Activated CD4-positive, alpha-beta T cell treated with anti-CD3 and anti-CD28 coated beads for 48 hours (primary cell): Measurements from ENCODE around the gene ST3GAL6.

Experiments
- DNase-seq: peaks from one replicate; pipeline ENCODE4 v3.0.0-alpha.2; 2020

The ST3GAL6 gene

DNA sequence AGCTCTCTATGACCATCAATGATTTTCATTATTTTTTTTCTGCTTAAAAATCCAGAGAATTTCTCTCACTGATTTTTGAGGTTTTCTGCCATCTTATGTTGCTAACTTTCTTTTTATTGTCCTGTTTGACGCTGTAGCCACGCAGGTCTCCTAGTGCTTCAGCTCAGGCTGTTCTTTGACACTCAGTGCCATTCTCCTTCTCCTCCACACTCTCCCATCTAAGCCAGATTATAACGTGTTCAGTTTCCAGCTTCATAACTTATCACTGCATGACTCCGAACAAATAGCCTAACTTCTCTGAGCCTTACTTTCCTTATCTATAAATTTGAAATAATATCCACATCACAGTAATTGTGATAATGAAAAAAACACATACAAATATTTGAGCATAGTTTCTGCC lies 22.8 kb upstream of the ST3GAL6 start:
- no peak for DNase-seq

DNA sequence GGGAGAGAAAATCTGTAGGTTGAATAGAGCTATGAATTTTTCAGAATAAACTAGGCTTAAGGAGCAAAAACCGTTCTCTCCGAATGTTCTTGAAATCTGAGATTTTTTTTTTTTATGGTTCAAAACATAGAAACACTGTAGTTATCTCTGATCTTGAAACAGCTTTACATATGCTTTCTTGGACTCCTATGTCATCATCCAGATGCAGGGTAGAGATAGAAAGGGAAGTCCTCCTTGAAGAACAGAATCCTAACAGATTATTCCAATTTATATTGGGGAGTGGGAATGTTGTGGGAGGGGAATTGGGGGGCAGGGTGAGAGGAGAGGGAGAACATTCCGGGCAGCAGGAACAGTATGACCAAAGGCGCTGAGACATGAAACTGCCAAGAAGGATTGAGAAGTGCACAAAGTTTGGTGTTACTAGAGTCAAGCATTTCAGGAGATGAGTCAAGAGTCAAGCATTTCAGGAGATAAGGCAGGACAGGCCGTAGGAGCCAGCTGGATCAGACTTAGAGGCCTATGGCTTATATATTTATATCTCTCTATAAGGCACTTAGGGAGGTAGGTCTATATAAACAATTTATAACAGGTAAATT lies 21.9 kb upstream of the ST3GAL6 start:
- DNase-seq: no peak

DNA sequence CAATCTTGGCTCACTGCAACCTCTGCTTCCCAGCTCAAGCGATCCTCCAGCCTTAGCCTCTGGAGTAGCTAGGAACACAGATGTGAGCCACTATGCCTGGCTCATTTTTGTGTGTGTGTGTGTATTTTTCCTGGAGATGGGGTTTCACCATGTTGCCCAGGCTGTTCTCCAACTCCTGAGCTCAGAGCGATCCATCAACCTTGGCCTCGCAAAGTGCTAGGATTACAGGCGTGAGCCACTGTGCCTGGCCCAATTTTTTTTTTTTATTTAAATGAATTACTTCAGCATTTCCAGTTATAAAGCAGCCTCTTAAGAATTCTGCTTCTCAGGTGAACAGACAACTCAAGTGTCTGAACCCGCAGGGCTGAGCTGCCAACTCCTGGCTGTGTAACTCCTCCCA lies 20.1 kb upstream of the ST3GAL6 start:
- no peak for DNase-seq

DNA sequence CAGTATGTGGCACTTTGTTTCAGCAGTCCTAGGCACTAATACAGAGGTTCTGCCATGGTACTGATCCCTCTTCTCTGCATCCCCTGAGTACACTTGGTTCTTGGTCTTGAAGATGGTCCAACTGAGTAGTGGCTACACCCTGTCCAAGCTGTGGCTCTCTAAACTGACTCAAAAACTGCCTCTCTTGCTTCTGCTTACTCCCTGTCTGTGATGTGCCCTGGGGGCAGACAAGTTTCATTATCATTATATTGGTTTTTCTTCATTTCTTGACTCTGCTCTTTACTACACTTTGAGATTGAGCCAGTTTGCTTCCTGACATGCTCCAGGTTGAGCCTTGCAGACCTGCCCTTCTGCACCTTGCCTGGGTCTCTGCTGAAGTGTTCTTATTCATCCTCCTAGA lies 18.9 kb upstream of the ST3GAL6 start:
- no peak for DNase-seq

DNA sequence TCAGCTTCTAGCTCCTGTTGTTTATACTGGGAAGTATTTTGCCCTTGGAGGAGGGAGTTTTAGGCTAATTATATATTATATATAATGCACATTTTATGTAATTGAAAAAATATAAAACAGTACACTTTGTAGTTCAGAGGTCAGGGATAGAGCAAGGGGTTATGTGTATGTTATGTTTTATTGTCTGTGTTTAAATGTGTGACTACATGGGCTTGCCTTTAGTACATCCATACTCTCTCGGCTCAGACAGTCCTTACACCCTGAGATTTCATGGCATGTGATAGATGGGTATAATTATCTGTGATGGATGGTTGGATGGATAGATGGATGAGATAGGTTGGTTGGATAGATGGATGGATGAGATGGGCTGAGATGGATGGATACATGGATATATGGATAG lies 17.4 kb upstream of the ST3GAL6 start:
- DNase-seq: no peak

DNA sequence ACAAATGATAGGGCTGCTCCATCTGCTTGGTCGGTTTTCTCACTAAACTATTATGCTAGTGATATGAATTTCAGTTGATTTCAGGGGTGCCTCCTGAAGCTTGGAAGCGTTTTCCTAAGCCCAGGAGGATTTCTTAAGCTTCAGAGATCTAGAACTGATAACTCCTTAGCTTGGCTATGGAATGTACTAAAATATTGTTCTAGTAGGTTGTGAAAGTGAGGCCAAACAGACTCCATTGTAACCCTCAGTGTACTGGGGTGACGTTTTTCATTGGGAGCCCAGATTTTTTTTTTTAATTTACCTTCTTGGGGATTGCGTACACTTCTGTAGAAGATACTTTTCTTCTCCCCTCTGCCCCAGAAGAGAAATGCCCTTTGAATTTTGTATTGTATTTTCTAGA lies 17.0 kb upstream of the ST3GAL6 start:
- DNase-seq: no peak

DNA sequence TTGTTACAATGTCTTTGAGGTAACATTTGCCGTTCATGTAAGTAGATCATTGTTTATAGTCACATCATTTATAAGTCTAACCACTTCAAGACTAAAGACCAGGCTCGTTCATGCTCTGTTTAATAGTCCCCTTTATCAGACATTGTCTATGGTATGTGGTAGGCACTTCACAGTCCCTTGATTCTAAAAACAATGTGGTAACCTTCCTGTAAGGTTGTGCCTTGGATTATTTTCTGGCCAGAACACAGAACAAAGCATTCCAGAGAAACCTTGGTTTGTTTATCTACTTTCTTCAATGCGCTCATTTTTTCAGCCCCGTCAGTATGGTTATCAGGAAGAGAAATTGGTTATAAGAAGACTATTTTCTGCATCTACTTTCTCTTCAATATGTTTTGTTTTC lies 16.3 kb upstream of the ST3GAL6 start:
- DNase-seq: no peak

DNA sequence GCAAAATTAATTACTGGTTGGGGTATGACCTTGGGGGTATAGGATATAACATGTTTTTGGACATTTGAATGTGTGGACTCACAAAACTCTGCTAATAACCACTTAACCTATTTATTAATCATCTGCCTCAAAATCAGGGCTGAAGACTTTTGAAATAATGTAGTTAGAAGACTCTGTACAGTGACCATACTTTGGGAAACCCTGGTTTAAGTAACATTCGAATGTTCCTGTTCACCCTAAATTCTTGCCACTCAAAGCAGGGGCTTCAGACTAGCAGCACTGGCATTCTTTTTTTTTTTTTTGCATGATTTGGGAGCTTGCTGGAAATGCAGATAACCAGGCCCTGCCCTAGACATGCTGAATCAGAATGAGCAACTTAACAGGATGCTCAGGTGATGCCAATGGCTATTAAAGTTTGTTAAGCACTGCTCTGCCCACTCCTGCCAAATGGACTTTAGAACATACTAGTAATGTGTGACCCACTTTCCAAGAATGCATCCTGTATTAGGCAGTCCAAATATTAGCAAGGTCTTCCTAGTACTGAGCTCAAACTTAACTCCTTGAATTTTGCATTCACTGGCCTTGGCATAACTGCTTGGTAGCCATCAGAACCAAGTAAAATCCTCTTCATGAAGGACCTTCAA lies 12.7 kb upstream of the ST3GAL6 start:
- no peak for DNase-seq

DNA sequence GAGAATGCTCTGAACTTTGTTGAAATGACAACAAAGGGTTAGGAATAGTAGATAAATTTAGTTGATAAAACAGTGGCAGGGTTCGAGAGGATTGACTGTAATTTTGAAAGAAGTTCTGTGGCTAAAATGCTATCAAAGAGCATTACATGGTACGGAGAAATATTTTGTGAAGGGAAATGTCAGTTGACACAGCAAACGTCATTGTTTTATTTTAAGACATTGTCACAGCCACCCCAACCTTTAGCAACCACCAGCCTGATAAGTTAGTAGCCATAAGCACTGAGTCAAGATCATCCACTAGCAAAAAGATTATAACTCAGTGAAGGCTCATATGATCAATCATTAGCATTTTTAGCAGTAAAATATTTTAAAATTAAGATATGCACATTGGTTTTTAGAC lies 8.7 kb upstream of the ST3GAL6 start:
- no peak for DNase-seq

DNA sequence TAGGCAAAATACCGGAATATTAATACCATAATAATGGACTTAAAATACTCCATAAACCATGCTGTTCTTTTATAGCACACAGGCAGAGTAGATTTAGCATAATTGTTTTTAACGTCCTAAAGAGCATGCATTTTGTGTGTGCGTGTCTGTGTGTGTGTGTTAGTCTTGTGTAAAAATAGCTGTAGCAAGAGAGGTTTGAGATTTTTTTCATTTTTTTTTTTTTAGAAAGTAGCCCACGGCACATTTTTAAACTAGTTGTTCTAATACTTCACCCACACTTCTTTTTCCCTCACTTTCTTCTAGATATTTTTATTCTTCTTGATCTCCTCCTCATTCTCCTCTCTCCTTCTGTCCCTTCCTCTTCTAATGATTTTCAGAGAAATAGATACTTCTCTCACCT lies 7.5 kb upstream of the ST3GAL6 start:
- DNase-seq: no peak

DNA sequence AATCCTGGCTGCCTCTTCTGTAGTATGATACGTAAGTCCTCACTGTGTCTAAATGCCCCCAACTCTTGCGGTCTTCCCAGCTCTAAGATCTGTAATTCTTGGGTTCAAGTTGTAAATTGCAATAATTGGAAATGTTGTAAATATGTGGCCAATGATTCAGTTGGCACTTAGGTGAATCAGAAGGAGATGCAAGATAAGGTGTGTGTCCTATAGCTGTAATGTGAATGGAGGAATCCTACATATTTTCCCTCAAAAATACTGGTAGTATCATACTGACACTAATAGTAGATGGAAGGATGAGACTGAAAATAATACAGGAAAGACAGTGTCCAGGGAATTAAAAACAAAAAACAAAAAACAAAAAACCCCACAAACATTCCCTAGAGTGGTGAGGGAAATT lies 3.5 kb upstream of the ST3GAL6 start:
- no peak for DNase-seq

DNA sequence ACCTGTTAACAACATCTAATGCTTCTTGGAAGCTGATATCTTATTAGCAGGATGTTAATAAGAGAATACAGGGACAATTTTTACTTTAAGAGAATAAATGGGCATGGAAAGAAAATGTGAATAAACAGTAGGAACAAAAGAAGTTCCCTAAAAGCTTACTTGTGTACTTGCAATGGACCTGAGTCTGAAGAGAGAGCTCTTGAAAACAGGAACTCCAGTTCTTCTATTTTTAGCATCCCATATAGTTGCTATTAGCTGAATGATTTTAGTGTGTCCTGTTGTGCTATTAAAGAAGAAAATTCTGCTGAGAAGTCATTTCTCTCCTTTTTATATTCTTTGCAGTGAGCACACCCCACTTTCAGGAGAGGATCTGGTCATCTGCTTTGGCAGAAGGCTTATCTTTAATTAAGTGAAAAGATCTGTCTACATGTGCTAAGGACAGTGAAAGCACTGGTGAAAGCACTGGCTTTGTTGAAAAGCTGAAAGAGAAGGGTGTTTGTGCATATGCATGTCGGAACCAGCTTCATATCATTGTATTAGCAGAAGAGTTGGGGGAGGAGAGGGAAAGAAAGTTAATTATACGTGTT lies 1.4 kb upstream of the ST3GAL6 start:
- no peak for DNase-seq

DNA sequence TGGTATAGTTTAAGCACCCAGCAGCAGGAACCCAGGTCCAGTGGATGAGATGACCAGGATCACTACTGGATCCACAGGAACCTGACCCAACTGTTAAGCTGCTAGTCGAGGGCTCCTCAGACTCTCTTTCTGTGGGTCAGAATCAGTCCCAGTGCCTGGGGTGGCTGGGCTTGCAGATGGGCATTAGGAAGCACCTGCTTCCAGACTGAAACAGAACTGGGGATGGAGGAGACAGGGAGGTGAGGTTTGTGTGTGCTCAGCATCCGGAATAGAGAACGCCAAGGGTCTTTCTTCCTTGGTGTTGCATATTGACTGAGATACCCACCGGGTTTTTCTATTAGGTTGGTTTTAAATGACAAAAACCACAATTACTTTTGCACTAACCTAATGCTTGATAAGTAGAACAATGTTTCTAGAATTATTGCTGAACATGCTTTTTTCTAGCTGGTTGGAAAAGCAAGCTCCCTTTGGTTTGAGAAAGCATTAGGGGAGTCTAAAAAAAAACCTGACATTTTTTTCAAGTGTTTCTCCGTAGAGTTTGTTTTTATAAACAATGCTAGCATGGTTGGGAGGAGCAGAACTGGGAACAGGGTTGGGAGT lies 779 bp downstream of the ST3GAL6 start:
- no peak for DNase-seq

DNA sequence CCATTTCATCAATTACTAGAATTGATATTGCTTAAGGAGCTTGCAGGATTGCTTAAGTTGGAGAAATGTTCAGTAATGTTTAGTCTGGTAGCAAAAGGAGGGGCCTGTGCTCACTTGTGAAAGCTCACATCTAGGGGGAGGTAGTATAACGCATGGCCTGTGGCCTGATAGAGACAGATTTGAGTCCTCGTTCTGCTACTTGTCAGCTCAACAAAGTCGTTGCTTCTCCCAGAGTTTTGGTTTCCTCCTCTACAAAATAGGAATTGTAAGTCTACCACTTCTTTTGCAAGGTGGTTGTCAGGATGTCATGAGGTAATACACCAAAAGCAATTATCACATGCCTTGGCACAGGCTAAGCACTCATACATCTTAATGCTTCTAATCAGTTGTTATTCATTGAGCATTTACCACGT lies 1.3 kb downstream of the ST3GAL6 start:
- no peak for DNase-seq

DNA sequence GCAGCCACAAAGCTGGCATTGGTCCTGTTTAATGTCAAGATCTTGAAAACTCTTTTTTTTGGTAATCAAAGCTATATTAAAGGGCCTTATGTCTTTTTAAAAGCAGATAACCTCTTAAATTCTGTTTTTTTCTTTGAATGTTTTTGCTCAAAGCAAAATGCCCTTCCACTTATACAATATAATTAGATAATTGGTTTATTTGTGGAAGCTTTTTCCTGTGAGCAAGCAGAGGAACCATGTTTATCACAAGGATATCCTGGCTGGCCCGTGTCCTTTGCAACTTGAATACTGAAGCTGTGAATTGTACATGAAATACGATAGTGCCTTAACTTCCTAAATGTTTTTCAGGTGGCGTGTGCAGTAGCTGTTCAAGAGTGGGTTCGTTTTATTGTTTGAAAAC lies 2.6 kb downstream of the ST3GAL6 start:
- no peak for DNase-seq

DNA sequence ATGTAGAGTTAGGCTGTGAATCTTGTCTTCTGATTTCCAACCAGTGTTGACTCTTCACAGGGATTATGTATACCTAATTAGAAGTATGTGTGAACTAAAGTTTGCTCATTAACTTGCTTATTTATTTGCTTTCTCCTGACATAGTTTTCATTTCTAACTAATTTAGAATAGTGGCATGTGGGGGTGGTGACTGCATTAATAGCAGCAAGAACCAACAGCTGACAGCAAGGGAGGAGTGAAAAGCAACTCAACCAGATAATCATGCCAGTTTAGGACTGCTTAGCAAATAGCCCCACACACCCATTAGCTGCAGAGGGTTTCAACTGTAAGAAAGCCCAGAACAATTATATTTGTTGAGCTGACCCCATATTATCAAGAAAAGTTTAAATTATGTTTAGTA lies 3.8 kb downstream of the ST3GAL6 start:
- no peak for DNase-seq

DNA sequence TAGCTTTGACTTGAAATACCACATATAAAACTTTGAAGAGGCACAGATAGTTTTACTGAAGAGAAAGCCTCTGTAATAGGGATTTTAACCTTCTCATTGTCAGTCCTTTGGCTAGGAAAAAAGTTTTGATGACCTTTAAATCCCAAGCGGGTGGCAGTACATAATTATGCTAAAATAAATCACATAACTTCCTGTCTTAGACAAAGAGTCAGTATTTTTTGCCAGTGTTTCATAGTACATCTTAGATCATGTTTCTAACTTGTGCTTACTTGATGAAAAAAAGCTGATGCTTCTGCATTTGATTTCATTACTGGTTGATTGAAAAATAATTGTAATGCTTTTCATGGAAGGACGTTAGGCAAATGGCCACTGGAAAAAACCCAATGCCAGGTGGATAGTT lies 5.8 kb downstream of the ST3GAL6 start:
- DNase-seq: no peak

DNA sequence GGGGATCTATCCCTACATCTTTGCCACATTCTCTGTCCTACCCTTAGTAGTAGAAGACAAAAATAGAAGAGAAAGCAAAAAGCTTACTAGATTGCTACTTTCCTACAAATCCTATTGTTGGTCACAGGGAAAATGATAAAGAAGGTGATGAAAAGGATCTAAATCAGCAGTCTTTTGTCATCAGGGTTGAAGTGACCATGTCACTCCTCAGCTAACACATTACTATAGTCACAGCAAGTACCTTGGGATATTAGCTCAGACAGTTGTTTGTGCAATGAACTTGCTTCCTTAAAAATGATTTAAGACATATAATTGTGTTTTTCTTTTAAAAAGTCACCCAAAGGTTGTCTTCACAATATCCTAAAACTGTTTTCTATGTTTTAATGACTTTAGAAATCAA lies 6.3 kb downstream of the ST3GAL6 start:
- DNase-seq: no peak

DNA sequence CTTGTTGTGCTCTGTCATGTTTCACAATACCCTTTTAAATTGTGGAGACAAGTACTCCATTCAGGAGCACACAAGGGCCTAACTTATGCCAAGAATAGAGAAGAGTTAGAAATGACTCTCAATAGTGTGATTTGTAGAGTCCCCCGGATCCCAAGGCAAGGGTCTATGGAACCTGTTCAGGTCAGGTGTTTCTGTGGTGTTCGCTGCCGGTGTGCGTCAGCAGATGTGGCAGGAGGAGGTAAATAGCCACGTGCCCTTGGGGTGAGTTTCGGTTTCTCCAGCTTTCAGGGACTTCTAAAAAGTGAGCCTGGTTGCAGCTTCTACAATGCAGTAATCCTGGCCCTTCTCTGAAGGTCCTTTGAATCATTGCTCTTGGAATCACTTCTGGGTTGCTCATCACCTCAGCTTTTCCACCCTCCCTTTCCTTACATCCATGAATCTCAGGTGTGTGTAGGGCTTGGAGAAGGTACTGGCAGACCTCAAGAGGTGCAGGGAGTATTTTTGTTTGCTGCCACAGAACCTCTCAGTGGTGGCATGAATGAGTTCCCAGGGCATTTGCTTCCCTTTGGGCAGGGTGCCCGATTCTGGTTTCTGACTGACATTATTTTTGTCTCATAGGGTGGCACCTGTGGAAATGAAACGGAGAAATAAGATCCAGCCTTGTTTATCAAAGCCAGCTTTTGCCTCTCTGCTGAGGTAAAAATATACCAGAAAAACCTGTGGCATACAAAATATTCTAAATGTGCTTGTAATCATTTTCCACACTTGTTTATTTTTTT lies 7.3 kb downstream of the ST3GAL6 start:
- DNase-seq: no peak

DNA sequence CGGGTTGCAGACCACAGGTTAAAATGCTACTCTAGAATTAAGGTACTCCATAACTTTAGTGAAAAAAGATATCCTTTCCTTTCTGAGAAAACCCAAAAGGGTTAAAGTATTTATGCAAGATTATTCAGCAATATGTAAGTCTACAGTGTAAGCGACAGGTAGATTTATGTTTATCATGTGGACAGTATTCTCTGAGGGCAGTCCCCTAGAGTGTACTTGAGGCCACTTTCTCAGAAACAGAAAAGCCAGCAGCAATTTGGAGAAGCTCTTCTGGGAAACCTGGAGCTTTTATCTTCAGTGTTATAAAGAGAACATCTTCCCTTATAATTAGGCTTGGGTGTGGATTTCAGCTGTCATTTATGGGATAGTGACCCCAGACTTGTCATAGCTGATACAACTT lies 8.9 kb downstream of the ST3GAL6 start:
- no peak for DNase-seq

DNA sequence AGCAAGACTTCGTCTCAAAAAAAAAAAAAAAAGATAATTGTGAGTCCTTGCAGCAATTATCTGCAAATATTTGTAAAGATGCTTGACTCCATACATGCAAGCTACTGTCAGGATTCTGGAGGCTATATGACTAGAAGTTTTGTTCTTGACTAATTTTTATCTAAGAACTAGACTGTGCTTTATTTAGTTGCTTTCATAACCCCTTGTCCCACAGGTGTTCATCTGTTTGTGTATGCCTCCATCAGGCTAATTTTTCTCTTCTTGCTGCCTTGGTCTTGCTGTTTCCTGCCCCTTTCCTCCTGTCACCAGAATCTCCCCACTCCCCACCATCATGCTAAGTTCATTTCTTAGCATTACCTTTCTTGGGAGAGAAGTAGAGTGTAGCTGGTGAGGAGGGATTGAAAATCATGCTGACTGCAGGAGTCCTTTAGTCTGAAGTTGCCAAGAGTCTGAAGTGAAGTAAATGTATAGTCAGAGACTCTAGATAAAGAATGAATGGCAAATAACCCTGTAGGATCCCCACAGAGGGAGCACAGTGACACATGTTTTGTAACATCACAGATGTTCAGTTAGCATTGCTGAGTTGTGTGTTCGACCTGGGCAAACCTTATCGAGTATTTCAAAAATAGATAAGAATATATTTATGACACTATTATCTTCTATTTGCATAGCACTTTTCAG lies 12.5 kb downstream of the ST3GAL6 start:
- no peak for DNase-seq

DNA sequence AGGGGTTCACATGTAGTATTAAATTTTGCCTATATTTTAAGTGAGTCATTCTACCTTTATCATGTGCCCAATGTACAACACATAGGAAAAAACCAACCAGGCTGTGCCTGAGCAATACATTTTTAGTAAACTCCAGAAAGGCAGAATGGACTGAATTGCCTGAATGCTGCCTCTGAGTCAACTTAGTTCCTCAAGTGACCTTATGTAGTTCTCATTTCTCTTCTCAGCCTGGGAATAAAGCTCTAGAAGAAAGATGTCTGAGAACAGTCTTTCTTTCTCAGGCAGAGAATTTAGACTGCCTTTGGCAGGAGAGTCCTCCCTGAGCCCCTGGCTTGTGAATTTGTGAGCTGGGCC lies 13.0 kb downstream of the ST3GAL6 start:
- DNase-seq: no peak

DNA sequence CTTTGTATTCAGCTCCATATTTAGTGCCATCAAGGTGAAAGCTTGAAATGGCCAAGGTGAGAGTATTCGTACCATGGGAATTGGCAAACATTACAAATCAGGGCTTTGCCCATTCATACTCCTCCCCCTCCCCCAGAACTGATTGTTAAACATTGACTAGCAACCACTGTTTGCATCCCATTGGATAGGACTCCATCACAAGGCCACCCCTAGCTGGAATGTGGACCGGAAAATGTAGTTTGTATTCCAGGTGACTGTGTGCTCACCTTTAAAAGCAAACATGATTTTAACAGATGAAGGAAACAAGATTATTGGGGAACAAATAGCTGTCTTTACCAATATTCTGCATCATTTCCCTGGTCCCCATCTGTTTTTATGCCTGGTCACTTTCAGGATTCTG lies 14.1 kb downstream of the ST3GAL6 start:
- no peak for DNase-seq
